ENCODE results near the gene GRIN2C.

The GRIN2C gene

GRCh38 chr17:74863420-74864296, 4.0 kb upstream of the GRIN2C start:
- no peak for DNase-seq

- no peak for DNase-seq
These were observed 3.2 kb upstream of the GRIN2C start for GRCh38 chr17:74862919-74863318.

- no peak for DNase-seq
These were observed 2.6 kb upstream of the GRIN2C start for GRCh38 chr17:74862108-74862901.

- DNase-seq: no peak
These were observed 2.0 kb upstream of the GRIN2C start for GRCh38 chr17:74861662-74862107.

- no peak for DNase-seq
These were observed 1.4 kb upstream of the GRIN2C start for GRCh38 chr17:74860872-74861661.

GRCh38 chr17:74860229-74860871, 665 bp upstream of the GRIN2C start:
- no peak for DNase-seq

GRCh38 chr17:74858672-74859458, 820 bp downstream of the GRIN2C start:
- DNase-seq: no peak

GRCh38 chr17:74857191-74857590, 2.5 kb downstream of the GRIN2C start:
- peak; percentile 30 for DNase-seq

- DNase-seq: peak; percentile 84
These were observed 3.6 kb downstream of the GRIN2C start for GRCh38 chr17:74856112-74856511.

GRCh38 chr17:74855323-74855722, 4.4 kb downstream of the GRIN2C start:
- DNase-seq: no peak

- DNase-seq: no peak
These were observed 4.9 kb downstream of the GRIN2C start for GRCh38 chr17:74854792-74855191.

- DNase-seq: no peak
These were observed 6.0 kb downstream of the GRIN2C start for GRCh38 chr17:74853669-74854068.

- DNase-seq: no peak
These were observed 6.7 kb downstream of the GRIN2C start for GRCh38 chr17:74853048-74853397.

- no peak for DNase-seq
These were observed 7.2 kb downstream of the GRIN2C start for GRCh38 chr17:74852237-74853047.

GRCh38 chr17:74851612-74852236, 8.0 kb downstream of the GRIN2C start:
- DNase-seq: no peak

- DNase-seq: no peak
These were observed 8.8 kb downstream of the GRIN2C start for GRCh38 chr17:74850914-74851313.

- no peak for DNase-seq
These were observed 9.4 kb downstream of the GRIN2C start for GRCh38 chr17:74850310-74850709.

- DNase-seq: no peak
These were observed 10.9 kb downstream of the GRIN2C start for GRCh38 chr17:74848656-74849399.

GRCh38 chr17:74846621-74847020, 13.1 kb downstream of the GRIN2C start:
- no peak for DNase-seq

- no peak for DNase-seq
These were observed 16.4 kb downstream of the GRIN2C start for GRCh38 chr17:74843352-74843627.

Data from NCI-H446 treated with DMSO at 0.1 percent for 48 hours (cell line).